Esophagus squamous epithelium (tissue), 5 donors: ENCODE results near the gene ENHO. TPM values are rescaled to one million over a fixed set of nuclear protein-coding genes. Genes with fewer than 3 reads are reported as not detected.

ENCODE experiments used
- DNase-seq: peaks from one replicate; lab custom pipeline; 2025; lab: John Stamatoyannopoulos, UW
- H3K27ac ChIP-seq, 4 donors: fragments of 200-600 bp; sonication (generic); one replicate each; pipeline ENCODE4 v1.5.1; 2016 to 2019; ENCODE audit warnings: mild to moderate bottlenecking in 1 of 4
- H3K27me3 ChIP-seq, 4 donors: fragments of 200-600 bp; sonication (generic); 1 replicate in 3 of 4; 2 replicates in 1 of 4; pipeline versions ENCODE4 v1.5.1 to v1.6.0; 2017 to 2021; ENCODE audit warnings: antibody characterized with exemption in 1 of 4
- H3K36me3 ChIP-seq, 3 donors: fragments of 200-600 bp; sonication (generic); one replicate each; pipeline ENCODE4 v1.5.1; 2016 to 2019
- H3K4me1 ChIP-seq, 3 donors: fragments of 200-600 bp; sonication (generic); one replicate each; pipeline ENCODE4 v1.5.1; 2017 to 2019
- H3K4me3 ChIP-seq, 4 donors: fragments of 200-600 bp; sonication (generic); 1 replicate in 3 of 4; 2 replicates in 1 of 4; pipeline ENCODE4 v1.5.1; 2016 to 2019; ENCODE audit warnings: mild to moderate bottlenecking in 2 of 4, moderate library complexity in 1 of 4
- H3K9me3 ChIP-seq, 3 donors: fragments of 200-600 bp; sonication (generic); one replicate each; pipeline ENCODE4 v1.5.1; 2016 to 2019
- POLR2A ChIP-seq, 4 donors: fragments of 450-650 bp; IDR thresholded peaks; one replicate each; pipeline ENCODE4 v1.6.1; 2017; ENCODE audit warnings: antibody characterized with exemption in 4 of 4, mild to moderate bottlenecking in 4 of 4, moderate library complexity in 3 of 4
- WGBS, 2 donors: methylation state at CpG; one replicate each; pipeline ENCODE4 v1.1.5; 2018; 5-methylcytosine and 5-hydroxymethylcytosine counted together
- intact Hi-C: fragments of 100-400 bp; cut with DNase I; formaldehyde crosslinking; loops from one replicate; pipeline ENCODE4 v1.15.0; 2022
- total RNA-seq, 4 donors: library from RNA; depleted of rRNA; stranded (reverse); fragments of >200 nt; gene quantifications; one replicate each; pipeline ENCODE4 v1.1.0, GENCODE V29; 2016
- TF ChIP-seq, protein P1 (sequence below), 6 experiments: fragments of 450-650 bp in 4 of 6; fragments of 200-600 bp in 2 of 6; sonication (generic) in 2 of 6; IDR thresholded peaks; one replicate each; pipeline ENCODE4 v1.5.1; 2016 to 2019; ENCODE audit warnings: antibody characterized with exemption in 6 of 6, mild to moderate bottlenecking in 4 of 6, moderate library complexity in 4 of 6
- donor health status: DM: yes; HTN: yes; CAD: no.

Gene ENHO
- total RNA-seq, 4 donors from 2014 or later: 0.38 TPM; not detected in 3

DNA sequence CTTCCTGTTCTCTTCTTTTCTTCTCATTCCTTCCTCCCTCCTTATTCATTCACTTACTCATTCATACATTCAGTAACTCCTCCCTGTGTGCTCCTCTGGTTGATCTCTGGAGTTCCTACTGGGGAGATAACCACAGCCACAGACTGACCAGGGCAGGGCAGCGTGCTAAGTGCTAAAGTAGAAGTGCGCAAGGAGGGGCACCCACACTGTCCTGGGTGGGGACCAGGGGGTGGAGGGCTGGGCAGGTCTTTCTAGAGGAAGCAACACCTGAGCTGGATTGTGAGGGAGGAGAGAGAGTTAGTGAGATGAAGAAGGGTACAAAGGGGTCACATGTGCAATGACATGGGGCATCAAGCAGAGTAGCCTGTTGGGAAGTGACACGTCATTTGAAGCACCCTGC, 13.8 kb downstream of the ENHO start:
- H3K36me3 ChIP-seq: no peaks in the 10 kb centered on the region
- no peak overlapping the region for H3K27ac ChIP-seq
- H3K9me3 ChIP-seq: no peaks in the 10 kb centered on the region
- no peak for TF ChIP-seq POLR2A (IDR thresholded peaks at IDR 0.05)
- DNase-seq: no peak
- peaks cover 0 to 9% (median 0%) of the 10 kb centered on the region in 3 donors for H3K4me1 ChIP-seq
- H3K27me3 ChIP-seq: no peaks in the 10 kb centered on the region
- 86 to 93% methylated on average over 1 to 3 of the region's 3 CpGs for WGBS, 2 donors
- intact Hi-C loops: loop anchor here (10.0 kb wide), 1 partner anchor 76 kb away; the partner anchor contains the start of gene CNTFR
- H3K4me3 ChIP-seq: no peak overlapping the region

DNA sequence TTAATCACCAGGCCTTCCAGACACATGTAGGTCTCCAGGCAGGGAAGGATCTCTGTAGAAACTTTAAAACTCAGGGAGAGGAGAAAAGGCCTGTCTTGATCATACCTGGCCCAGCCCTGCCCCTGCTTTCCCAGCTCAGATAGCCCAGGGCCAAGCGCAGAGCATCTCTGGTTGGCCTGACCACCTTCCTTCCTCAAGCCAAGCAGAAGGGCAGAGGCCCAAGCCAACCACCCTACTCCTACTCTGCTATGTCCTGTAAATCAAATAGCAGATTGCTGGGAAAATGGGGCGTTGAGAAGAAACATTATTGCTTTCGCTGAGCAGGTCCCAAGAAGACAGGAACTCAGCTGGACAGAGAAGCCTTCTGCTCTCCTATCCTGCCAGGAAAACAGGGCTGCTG, 14.3 kb downstream of the ENHO start:
- H3K36me3 ChIP-seq: no peaks in the 10 kb centered on the region
- peaks cover 0 to 5% (median 0%) of the 10 kb centered on the region in 3 donors for H3K4me1 ChIP-seq
- H3K4me3 ChIP-seq: no peak overlapping the region
- TF ChIP-seq POLR2A (IDR thresholded peaks at IDR 0.05): no peak
- TF ChIP-seq, protein P1, sequence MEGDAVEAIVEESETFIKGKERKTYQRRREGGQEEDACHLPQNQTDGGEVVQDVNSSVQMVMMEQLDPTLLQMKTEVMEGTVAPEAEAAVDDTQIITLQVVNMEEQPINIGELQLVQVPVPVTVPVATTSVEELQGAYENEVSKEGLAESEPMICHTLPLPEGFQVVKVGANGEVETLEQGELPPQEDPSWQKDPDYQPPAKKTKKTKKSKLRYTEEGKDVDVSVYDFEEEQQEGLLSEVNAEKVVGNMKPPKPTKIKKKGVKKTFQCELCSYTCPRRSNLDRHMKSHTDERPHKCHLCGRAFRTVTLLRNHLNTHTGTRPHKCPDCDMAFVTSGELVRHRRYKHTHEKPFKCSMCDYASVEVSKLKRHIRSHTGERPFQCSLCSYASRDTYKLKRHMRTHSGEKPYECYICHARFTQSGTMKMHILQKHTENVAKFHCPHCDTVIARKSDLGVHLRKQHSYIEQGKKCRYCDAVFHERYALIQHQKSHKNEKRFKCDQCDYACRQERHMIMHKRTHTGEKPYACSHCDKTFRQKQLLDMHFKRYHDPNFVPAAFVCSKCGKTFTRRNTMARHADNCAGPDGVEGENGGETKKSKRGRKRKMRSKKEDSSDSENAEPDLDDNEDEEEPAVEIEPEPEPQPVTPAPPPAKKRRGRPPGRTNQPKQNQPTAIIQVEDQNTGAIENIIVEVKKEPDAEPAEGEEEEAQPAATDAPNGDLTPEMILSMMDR (IDR thresholded peaks at IDR 0.05): no peak
- H3K27ac ChIP-seq: no peak overlapping the region
- intact Hi-C loops: loop anchor here (10.0 kb wide), 1 partner anchor 76 kb away; the partner anchor contains the start of gene CNTFR
- WGBS, 2 donors: 94 to 97% methylated on average over 3 of the region's 3 CpGs
- H3K27me3 ChIP-seq: no peaks in the 10 kb centered on the region
- H3K9me3 ChIP-seq: no peaks in the 10 kb centered on the region
- no peak for DNase-seq

DNA sequence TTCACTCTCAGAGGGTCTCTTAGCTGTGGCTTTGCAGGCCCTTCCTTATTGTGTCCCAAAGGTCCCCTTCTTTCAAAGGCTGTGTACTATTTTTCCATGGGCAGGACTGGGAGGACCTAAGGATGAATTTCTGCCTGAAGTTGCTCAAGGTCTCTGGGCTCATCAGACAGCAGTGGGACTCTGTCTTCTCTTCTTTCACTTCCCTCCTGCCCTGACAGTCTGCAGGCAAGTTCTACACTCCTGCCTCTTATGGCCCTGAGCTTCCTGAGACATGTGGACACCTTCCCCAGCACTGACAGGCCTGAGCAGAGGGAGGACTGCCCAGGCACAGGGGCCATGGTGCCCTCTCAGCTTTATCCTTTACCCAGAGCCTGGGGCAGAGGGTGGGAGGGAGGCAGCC, 14.8 kb downstream of the ENHO start:
- intact Hi-C loops: loop anchor here (10.0 kb wide), 1 partner anchor 77 kb away; the partner anchor contains the start of gene CNTFR
- H3K4me1 ChIP-seq: no peaks in the 10 kb centered on the region
- H3K9me3 ChIP-seq: no peaks in the 10 kb centered on the region
- no peaks in the 10 kb centered on the region for H3K36me3 ChIP-seq
- no peak for DNase-seq
- no peak overlapping the region for H3K27ac ChIP-seq
- no peaks in the 10 kb centered on the region for H3K27me3 ChIP-seq
- no peak for TF ChIP-seq POLR2A (IDR thresholded peaks at IDR 0.05)
- TF ChIP-seq, protein P1 (IDR thresholded peaks at IDR 0.05): no peak
- no peak overlapping the region for H3K4me3 ChIP-seq

DNA sequence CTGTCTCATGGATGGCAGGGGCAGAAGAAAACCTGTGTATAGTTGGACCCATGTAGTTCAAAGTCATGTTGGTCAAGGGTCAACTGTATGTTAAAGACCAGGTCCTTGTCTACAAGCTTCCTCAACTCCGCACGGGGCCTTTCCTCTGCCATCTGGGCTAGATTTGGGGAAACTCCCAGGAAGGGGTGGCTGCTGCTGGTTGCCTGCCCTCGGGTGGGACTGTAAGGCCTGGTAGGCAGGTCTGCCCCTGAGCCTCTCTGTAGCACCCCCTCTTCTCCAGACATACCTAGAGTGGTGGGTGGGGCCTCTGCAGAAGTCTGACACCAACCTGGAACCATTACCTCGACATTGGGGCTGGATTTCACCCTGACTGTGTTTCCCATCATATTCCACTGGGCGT, 15.2 kb downstream of the ENHO start:
- Histone ChIP-seq H3K36me3 (no peaks in the 10 kb centered on the region), H3K27ac (no peak overlapping the region), H3K4me1 (peaks cover 0 to 1% (median 0%) of the 10 kb centered on the region in 3 donors), H3K4me3 (no peak overlapping the region), H3K9me3 (no peaks in the 10 kb centered on the region), H3K27me3 (no peaks in the 10 kb centered on the region)
- no peak for DNase-seq
- no peak for TF ChIP-seq POLR2A (IDR thresholded peaks at IDR 0.05)
- TF ChIP-seq, protein P1 (IDR thresholded peaks at IDR 0.05): no peak
- intact Hi-C loops: loop anchor here (10.0 kb wide), 1 partner anchor 77 kb away; the partner anchor contains the start of gene CNTFR
- WGBS, 2 donors: 83 to 92% methylated on average over 3 to 4 of the region's 5 CpGs

DNA sequence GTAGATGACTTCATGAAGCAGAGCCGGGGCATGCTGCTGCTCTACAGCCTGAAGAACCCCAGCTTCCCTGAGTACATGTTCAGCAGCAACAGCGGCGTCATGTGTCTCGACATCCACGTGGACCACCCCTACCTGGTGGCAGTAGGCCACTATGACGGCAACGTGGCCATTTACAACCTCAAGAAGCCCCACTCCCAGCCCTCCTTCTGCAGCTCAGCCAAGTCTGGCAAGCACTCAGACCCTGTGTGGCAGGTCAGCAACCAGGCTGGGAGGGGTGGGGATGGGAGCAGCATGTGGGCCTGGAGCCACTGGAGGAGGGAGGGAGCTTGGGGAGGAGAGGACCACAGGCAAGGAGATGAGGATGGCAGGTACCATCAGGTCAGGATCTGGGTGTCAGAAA, 16.2 kb downstream of the ENHO start:
- intact Hi-C loops: loop anchor here (10.0 kb wide), 1 partner anchor 78 kb away; the partner anchor contains the start of gene CNTFR
- 67 to 85% methylated on average over 1 to 4 of the region's 7 CpGs for WGBS, 2 donors
- Histone ChIP-seq H3K4me1 (peaks cover 0 to 10% (median 6%) of the 10 kb centered on the region in 3 donors), H3K27ac (no peak overlapping the region), H3K9me3 (no peaks in the 10 kb centered on the region), H3K27me3 (no peaks in the 10 kb centered on the region), H3K36me3 (no peaks in the 10 kb centered on the region), H3K4me3 (no peak overlapping the region)
- DNase-seq: no peak
- no peak for TF ChIP-seq POLR2A (IDR thresholded peaks at IDR 0.05)
- TF ChIP-seq, protein P1 (IDR thresholded peaks at IDR 0.05): no peak
